ENCODE measurements around the gene CCNA2. TPM values are rescaled to one million over a fixed set of nuclear protein-coding genes. Genes with fewer than 3 reads are reported as not detected.
A peak's percentile ranks its signal among the peaks of the same experiment; 100 is the strongest.

Gene CCNA2
- total RNA-seq (2014; rRNA removed; shearing (Covaris generic)): 167 and 209 TPM in 2 replicates

DNA sequence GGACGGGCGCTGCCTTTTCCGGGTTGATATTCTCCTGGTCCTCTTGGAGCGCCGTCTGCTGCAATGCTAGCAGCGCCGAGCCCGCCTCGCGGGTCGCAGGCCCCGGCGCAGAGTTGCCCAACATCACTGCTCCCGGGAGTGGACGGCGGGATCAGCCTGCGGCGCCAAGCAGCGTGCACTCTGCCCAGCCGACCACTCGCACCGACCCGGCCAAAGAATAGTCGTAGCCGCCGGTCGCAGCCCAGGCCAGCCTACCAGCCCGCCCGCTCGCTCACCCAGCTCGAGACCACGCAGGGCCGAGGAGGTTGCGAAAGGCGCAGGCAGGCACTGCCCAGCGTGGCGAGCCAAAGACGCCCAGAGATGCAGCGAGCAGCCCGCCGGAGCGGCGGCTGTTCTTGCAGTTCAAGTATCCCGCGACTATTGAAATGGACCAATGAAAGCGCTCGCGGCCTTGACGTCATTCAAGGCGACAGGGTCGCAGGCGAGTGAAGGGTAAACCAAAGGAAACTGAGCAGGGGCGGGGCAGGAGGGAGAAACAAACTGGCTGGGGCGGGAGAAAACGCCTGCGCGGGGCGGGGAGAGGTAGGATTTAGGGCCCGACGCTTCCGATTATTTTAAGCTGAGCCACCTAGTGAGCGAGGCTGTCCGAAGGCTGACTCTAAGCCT lies at the start of gene CCNA2:
Gene CCNA2, minus strand, starts transcription at position 379 of the 666 bp plus-strand sequence. Its CDS starts 255 bp downstream, at position 124.
- in situ Hi-C loops (cut with HindIII; ENCODE audit: low sequenced_read_pairs): no loop called here
- DNase-seq (ENCODE audit: low spot score): peak; percentile 99

DNA sequence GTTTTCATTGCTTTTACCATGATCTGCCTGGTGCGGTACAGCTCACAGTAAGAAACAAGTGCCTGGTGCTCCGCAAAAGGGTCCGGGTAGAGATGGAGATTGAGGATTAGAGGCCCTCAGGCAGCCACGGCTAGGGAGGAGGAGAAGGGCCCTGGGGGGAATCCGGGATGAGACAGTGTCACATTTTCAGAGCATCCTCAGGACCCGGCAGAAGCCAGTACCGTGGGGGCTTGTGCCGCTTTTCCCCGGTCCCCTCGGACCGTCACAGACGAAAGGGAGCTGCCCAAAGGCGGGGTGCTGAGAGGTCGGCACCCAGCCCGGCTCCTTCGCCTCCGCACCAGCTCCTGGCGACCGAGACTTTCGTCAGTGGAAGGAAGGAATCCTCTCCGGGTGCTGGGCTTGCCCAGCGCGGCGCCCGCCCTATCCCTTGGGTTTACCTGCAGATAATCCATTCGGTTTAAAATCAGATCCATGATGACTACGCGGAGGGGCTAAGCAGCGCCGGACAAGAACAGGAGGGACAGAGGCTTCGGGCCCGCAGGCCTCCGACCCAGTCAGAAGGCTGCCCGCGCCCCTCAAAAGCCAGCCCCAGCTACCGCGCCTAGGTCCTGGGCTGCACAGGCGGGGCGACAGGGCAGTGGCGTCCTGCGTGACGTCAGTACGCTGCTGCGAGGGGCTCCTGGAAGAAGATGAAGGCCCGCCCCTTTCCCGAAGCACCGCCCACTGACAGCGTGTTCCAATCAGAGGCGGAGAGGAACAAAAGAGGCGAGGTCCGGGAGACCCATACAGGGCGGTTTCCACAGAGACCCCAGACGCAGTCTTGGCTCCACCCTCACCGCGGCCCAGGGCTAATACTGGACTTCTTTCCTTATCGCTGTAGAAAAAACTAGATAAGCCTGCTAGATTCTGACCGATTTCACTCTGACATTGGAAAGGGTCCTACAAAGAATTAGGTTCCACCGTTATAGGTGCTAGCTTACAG lies 46.4 kb upstream of the CCNA2 start, which contains the start of gene BBS7:
Gene BBS7, minus strand, starts transcription at position 634 of the 982 bp plus-strand sequence. Its CDS starts 161 bp downstream, at position 473.
- peak; percentile 99 for DNase-seq (ENCODE audit: low spot score)
- in situ Hi-C loops (cut with HindIII; ENCODE audit: low sequenced_read_pairs): no loop called here

DNA sequence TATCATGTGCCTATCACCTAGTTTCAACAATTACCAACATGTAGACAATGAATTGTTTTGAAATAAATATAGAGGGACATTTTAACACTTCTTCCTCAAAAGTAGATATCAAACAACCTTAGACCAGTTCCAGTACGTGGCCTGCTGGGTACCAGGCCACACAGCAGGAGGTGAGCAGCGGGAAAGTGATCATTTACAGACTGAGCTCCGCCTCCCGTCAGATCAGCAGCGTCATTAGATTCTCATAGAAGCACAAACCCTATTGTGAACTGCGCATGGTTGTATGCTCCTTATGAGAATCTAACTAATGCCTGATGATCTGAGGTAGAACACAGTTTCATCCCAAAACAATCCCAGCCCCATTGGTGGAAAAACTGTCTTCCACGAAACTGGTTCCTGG lies 40.1 kb upstream of the CCNA2 start:
- in situ Hi-C loops (cut with HindIII; ENCODE audit: low sequenced_read_pairs): no loop called here
- DNase-seq (ENCODE audit: low spot score): peak; percentile 5

DNA sequence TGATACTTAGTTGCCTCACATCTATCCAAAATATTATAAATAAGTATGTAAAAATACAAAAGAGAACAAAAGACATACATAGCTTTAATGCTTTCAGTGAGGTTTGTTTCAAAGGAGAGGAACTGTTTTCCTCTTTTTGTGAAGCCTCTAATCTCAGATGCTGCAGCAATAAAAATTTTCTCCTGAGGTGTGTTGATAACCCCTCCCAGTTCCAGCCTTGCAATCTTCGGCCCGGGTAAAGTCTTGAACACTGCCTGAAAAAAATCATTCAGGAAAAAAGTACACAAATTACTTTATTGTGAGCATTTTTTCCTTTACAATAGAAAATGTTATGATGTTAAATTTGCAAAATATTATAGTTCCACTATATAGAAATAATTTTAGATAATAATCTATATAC lies 37.7 kb upstream of the CCNA2 start:
- DNase-seq (ENCODE audit: low spot score): no peak
- in situ Hi-C loops (cut with HindIII; ENCODE audit: low sequenced_read_pairs): no loop called here

DNA sequence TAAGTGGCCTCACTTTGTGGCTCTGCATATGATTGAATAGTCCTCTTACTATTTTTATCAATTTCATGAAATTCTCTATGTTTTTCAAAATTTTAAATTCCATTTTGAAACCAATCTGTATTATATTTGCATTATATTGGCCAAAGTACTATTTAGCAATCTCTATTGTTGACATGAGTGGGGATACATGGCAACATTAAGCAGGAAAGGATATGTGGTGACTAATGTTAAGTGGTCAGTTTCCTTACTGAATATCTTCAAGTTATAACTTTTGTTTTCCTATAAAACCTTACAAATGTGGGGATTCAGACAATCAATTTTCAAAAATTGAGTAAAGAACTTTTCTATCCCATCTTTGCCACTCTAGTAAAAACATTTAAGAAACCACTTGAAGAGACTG lies 36.4 kb upstream of the CCNA2 start:
- in situ Hi-C loops (cut with HindIII; ENCODE audit: low sequenced_read_pairs): no loop called here

GRCh38 chr4:121851354-121851753 lies 27.7 kb upstream of the CCNA2 start:
- in situ Hi-C loops (cut with HindIII; ENCODE audit: low sequenced_read_pairs): no loop called here
- no peak for DNase-seq (ENCODE audit: low spot score)

More for the DNA sequence above, 36.4 kb upstream of the CCNA2 start:
- no peak for DNase-seq (ENCODE audit: low spot score)

DNA sequence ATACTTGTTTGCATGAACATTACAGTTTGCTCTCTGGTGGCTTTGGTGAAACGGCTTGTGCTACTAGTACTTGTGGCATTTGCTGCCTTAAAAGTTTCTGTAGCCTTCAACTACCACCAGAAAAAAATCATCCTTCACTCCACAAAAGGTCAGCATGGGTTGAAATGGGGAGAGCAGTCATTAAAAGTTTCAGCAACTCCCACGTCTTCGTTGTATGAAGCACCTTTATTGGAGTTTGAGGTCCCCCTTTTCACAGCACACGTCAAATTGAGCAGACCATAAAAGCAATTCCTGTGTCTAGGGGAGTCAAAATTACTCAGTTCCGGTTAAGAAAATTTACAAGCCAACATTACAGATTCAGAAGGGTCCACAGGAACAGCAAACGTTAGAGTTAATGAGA lies 23.0 kb upstream of the CCNA2 start:
- no peak for DNase-seq (ENCODE audit: low spot score)
- in situ Hi-C loops (cut with HindIII; ENCODE audit: low sequenced_read_pairs): no loop called here

DNA sequence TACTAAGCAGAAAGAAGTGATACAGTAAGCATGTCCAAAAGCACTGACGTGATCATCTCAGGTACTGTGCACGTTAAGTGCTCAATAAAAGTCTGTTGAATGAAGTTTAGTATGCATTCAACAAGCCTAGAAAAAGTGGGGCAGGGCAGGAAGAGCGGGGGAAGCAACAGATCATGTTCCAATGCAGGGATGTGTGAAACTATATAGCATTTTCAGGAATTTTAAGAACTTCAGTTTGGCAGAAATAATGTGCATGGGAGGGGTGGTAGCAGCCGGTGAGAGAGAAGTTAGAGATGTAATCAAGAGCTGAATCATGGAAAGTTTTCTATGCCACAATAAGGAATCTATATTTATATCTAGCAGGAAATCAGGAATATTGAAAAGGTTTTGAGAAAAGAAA lies 19.2 kb upstream of the CCNA2 start:
- in situ Hi-C loops (cut with HindIII; ENCODE audit: low sequenced_read_pairs): no loop called here
- DNase-seq (ENCODE audit: low spot score): no peak

DNA sequence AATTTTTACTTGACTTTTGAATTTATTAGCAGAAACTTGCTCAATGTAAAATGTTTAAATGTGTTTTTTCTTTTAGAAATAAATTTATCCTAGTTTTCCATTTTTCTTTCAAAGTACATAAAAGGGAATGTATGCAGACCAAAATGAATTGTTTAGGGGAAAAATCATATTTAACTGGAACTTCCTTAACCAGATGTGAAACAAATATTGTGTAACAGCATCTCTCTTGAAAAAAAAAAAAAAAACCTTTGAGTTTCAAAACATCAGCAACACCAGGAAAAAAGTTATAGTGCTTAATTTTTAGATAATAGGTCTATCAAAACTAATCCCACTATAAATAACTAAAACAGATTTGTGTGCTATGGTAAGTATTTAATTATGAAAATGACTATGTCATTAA lies 14.5 kb upstream of the CCNA2 start:
- in situ Hi-C loops (cut with HindIII; ENCODE audit: low sequenced_read_pairs): no loop called here
- DNase-seq (ENCODE audit: low spot score): no peak

DNA sequence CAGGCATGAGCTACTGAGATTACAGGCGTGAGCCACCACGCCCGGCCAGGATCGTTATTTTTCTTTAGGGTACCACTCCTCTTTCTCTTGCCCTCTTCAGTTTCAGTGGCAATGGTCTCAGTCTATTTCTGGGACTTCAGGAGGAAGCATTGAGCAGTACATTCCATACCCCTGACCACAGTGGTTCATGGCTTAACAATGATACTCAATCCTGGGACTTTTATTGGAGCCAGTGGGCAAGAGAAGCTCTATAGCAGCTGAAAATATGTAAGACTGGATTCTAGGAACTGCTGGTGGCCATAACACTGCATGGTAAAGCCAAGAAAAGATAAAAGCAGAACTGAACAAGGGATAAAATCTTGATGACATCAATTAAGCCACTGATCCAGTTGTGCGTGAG lies 5.8 kb upstream of the CCNA2 start:
- in situ Hi-C loops (cut with HindIII; ENCODE audit: low sequenced_read_pairs): no loop called here
- DNase-seq (ENCODE audit: low spot score): no peak

GRCh38 chr4:121827853-121828252 lies 4.2 kb upstream of the CCNA2 start:
- DNase-seq (ENCODE audit: low spot score): no peak
- in situ Hi-C loops (cut with HindIII; ENCODE audit: low sequenced_read_pairs): no loop called here

DNA sequence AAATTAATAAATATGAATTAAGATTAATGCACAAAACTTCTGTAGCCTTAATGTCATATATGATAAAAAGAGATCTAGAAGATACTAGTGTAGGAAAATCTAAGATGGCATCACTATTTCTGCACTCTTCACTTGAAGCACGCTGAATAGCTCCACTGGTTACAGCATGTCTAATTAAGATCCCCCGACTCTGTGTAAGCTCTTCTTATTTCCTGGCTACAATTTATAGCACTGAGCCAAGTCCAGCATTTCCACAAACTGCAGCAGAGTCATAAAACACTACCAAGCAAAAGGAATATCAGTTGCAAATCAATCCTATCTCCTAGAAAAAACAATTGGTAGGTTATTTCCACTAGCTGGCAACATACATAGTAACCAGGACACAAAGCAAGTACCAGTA lies 1.3 kb upstream of the CCNA2 start:
- in situ Hi-C loops (cut with HindIII; ENCODE audit: low sequenced_read_pairs): no loop called here
- peak; percentile 40 for DNase-seq (ENCODE audit: low spot score)

GRCh38 chr4:121824171-121824527 lies 466 bp upstream of the CCNA2 start:
- in situ Hi-C loops (cut with HindIII; ENCODE audit: low sequenced_read_pairs): no loop called here
- DNase-seq (ENCODE audit: low spot score): no peak

DNA sequence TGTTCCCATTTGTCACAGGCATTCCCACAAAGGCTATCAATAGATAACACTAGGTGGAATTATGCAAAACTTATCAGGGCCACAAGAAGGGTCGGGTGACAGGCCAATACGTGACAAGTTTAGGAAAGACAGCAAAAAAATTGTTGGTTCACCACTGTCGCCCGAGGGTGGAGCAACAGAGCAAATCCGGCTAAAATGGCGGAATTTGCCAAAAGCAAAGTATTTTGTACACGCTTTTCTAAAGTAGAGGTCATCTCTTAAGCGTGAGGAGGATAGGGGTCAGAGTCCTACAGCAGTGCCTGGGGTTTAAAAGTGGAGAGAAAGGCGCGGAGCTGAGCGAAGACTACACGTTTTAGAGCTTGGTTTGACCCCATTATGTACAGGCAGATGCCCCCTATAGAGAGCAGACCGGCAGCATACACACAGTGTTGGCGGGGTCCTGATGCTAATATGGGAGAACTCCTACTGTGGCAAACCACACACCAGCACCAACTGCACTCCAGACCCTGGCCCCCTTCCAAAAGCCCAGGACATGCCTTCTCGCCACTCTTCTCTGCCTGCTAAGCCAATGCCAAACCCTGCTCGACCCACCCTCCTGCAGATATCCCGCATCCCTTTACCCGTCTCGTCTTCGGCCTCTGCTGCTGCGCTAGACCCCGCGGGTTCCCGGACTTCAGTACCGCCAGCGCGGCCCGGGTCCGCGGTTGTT lies 733 bp downstream of the CCNA2 start:
- in situ Hi-C loops (cut with HindIII; ENCODE audit: low sequenced_read_pairs): no loop called here
- DNase-seq (ENCODE audit: low spot score): peak; percentile 13

DNA sequence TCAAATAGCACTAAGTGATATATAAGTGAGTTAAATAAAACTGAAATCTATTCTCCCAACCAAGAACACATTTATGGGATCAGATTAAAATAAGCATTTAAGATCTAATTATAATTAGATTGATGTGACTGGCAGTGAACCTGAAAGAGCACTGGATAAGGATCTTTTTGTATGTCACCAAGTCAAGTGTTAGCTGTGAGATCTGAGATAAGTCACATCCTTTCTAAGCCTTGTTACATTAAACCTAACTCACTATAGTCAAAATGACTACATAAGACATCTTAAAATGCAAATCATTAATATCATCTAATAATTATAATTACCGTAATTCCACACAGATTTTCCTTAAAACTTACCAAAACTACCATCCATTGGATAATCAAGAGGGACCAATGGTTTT lies 1.6 kb downstream of the CCNA2 start:
- DNase-seq (ENCODE audit: low spot score): no peak
- in situ Hi-C loops (cut with HindIII; ENCODE audit: low sequenced_read_pairs): no loop called here

- no peak for DNase-seq (ENCODE audit: low spot score)
- in situ Hi-C loops (cut with HindIII; ENCODE audit: low sequenced_read_pairs): no loop called here
These were observed 4.3 kb downstream of the CCNA2 start for GRCh38 chr4:121819216-121819965.

DNA sequence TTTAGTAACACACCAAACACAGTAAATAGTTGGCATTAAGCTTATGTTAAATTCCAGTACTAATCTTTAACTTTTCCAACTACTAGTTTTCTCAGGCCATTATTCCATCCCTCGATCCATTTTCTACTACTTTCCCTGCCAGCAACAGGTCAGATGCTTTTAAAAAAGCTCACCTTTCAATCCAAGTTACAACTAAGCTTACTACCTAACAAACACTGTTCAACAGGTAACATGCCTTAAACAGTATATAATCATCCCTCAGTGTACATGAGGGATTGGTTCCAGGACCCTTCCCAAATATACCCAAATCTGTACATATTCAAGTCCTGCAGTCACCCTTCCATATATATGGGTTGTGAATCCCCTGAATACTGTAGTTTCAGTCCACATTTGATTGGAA lies 5.5 kb downstream of the CCNA2 start:
- in situ Hi-C loops (cut with HindIII; ENCODE audit: low sequenced_read_pairs): no loop called here
- DNase-seq (ENCODE audit: low spot score): no peak

GRCh38 chr4:121817701-121818100 lies 6.0 kb downstream of the CCNA2 start:
- DNase-seq (ENCODE audit: low spot score): no peak
- in situ Hi-C loops (cut with HindIII; ENCODE audit: low sequenced_read_pairs): no loop called here

- in situ Hi-C loops (cut with HindIII; ENCODE audit: low sequenced_read_pairs): no loop called here
- no peak for DNase-seq (ENCODE audit: low spot score)
These were observed 6.7 kb downstream of the CCNA2 start for GRCh38 chr4:121817006-121817405.
